ENCODE data around the gene MFSD1. TPM values are rescaled to one million over a fixed set of nuclear protein-coding genes. Genes with fewer than 3 reads are reported as not detected.

The MFSD1 gene
- total and polyA plus RNA-seq, 2 of the 8 experiments (the other 6 are each of a cell fraction or from before 2014, with no cell fraction given) = 9.3 to 11.5 TPM

DNA sequence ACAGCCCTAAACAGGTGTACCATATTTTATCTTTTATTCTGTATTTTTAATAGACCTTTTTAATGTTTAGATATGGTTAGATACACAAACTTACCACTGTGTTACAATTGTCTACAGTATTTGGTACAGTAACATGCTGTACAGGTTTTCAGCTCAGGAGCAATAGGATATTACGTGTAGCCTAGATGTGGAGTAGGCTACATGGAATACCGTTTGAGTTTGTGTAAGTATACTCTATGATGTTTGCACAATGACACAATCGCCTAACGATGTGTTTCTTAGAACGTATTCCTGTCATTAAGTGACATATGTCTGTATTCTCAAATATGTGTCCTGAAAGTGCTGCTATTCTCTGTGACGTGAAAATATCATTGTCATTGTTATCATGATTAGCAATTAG, 62.6 kb downstream of the MFSD1 start:
- H2BK12ac ChIP-seq (ENCODE audit: low read depth, low read length) = no peak overlapping the region
- no peaks in the 10 kb centered on the region for H3K27me3 ChIP-seq (replicated peaks in 1 of 4; ENCODE audit: control insufficient read depth in 3 of 4, extremely low read depth in 1 of 4, insufficient read depth in 3 of 4, low read length in 3 of 4)
- no peak overlapping the region for H3K4me2 ChIP-seq (ENCODE audit: insufficient read depth in 1 of 2, low read depth in 2 of 2, low read length in 2 of 2)
- no peak overlapping the region for H4K91ac ChIP-seq (replicated peaks; ENCODE audit: insufficient read length, low read length)
- FAIRE-seq (no peak), DNase-seq (ENCODE audit: low read depth in 1 of 2, low spot score in 2 of 2) (no peak)
- H3K23ac ChIP-seq (ENCODE audit: insufficient read length) = no peak overlapping the region
- H3K9ac ChIP-seq (replicated peaks in 1 of 4; ENCODE audit: extremely low read depth in 1 of 4, low read depth in 3 of 4, low read length in 3 of 4) = no peak overlapping the region
- no peak overlapping the region for H2AFZ ChIP-seq (ENCODE audit: low read length)
- no peak overlapping the region for H3K27ac ChIP-seq (ENCODE audit: low read depth, low read length)
- 89% methylated on average over 6 of the region's 6 CpGs; no CpG with 5 or more reads in 1 of the 2 experiments for WGBS, 2 experiments (ENCODE audit: extremely low coverage in 1 of 2, insufficient coverage in 1 of 2, insufficient read length in 1 of 2, insufficient replicate concordance in 2 of 2, low coverage in 1 of 2, low lambda C conversion rate in 2 of 2, missing lambda C conversion rate in 1 of 2)
- no peak overlapping the region for H3K14ac ChIP-seq (ENCODE audit: insufficient read length)
- no peak overlapping the region for H3K4ac ChIP-seq (replicated peaks; ENCODE audit: insufficient read length, low read depth, low read length)
- no peak overlapping the region for H2BK20ac ChIP-seq (ENCODE audit: low read length)
- H3K36me3 ChIP-seq (ENCODE audit: control insufficient read depth in 2 of 4, insufficient read depth in 4 of 4, low read length in 3 of 4) = no peaks in the 10 kb centered on the region
- no peaks in the 10 kb centered on the region for H3K23me2 ChIP-seq (ENCODE audit: low read depth, low read length)
- no peaks in the 10 kb centered on the region for H4K20me1 ChIP-seq (replicated peaks in 1 of 2; ENCODE audit: control insufficient read depth in 1 of 2, insufficient read depth in 2 of 2, low read length in 2 of 2)
- H2BK5ac ChIP-seq (ENCODE audit: low read depth, low read length) = no peak overlapping the region
- no peak overlapping the region for H3K4me3 ChIP-seq (ENCODE audit: extremely low read depth in 1 of 4, insufficient read depth in 2 of 4, low read depth in 3 of 4, low read length in 4 of 4)
- H3K4me1 ChIP-seq (replicated peaks in 1 of 4; ENCODE audit: control insufficient read depth in 3 of 4, insufficient read depth in 4 of 4, low read length in 3 of 4) = no peaks in the 10 kb centered on the region
- ChIA-PET CTCF (ENCODE audit: partially characterized antibody) (interaction anchor here (0.9 to 2.1 kb wide), 4 partner anchors 9 to 593 kb away, joined by 3 to 16 read pairs (median 6); no protein-coding TSS in a partner anchor), POLR2A (ENCODE audit: partially characterized antibody) (no interaction called here)
- no peak overlapping the region for H2BK15ac ChIP-seq (ENCODE audit: low read length)
- no peaks in the 10 kb centered on the region for H3K79me1 ChIP-seq (ENCODE audit: low read depth, low read length)
- no peak overlapping the region for H2AK5ac ChIP-seq (ENCODE audit: low read depth, low read length)
- no peak overlapping the region for H2BK120ac ChIP-seq (replicated peaks; ENCODE audit: low read depth, low read length)
- H3K56ac ChIP-seq (replicated peaks; ENCODE audit: insufficient read length, low read depth, low read length) = no peak overlapping the region
- H4K8ac ChIP-seq (ENCODE audit: extremely low read depth, insufficient read depth, low read length) = no peak overlapping the region
- H3K18ac ChIP-seq (ENCODE audit: extremely low read depth, low read length) = no peak overlapping the region
- no peaks in the 10 kb centered on the region for H3K9me3 ChIP-seq (ENCODE audit: insufficient read depth in 2 of 2, low read depth in 1 of 2, low read length in 1 of 2)
- no peak overlapping the region for H4K5ac ChIP-seq (ENCODE audit: insufficient read length, low read depth, low read length)
- H3K79me2 ChIP-seq (ENCODE audit: control insufficient read depth in 1 of 2, insufficient read depth in 2 of 2, low read length in 2 of 2) = no peaks in the 10 kb centered on the region
- no peak for TF ChIP-seq SP2 (IDR thresholded peaks at IDR 0.05; ENCODE audit: low read length)
- no peak for TF ChIP-seq ATF2 (IDR thresholded peaks at IDR 0.05; ENCODE audit: low read length)
- no peak for TF ChIP-seq CTCF (IDR thresholded peaks at IDR 0.05; ENCODE audit: control extremely low read depth in 1 of 3, insufficient read depth in 1 of 3, low read depth in 1 of 3, low read length in 3 of 3)
- no peak for TF ChIP-seq EP300 (IDR thresholded peaks at IDR 0.05; ENCODE audit: borderline replicate concordance in 1 of 2, low read depth in 2 of 2, low read length in 2 of 2)
- TF ChIP-seq RXRA (IDR thresholded peaks at IDR 0.05; ENCODE audit: insufficient read depth, low read depth, low read length) = no peak
- no peak for TF ChIP-seq RNF2 (IDR thresholded peaks at IDR 0.05; ENCODE audit: borderline replicate concordance, low read depth, low read length, missing control alignments, poor library complexity, severe bottlenecking)
- TF ChIP-seq CREB1 (IDR thresholded peaks at IDR 0.05) = no peak
- no peak for TF ChIP-seq GABPA (IDR thresholded peaks at IDR 0.05; ENCODE audit: borderline replicate concordance, insufficient read depth, low read length)
- no peak for TF ChIP-seq RAD21 (IDR thresholded peaks at IDR 0.05 in 1 of 2, conservative IDR thresholded peaks at IDR 0.05 in 1 of 2; ENCODE audit: low read depth in 2 of 2, low read length in 2 of 2)

Measured in H1 (cell line).